Keratinocyte (primary cell): ENCODE measurements around the gene S100A10. TPM values are rescaled to one million over a fixed set of nuclear protein-coding genes. Genes with fewer than 3 reads are reported as not detected.
A peak's percentile ranks its signal among the peaks of the same experiment; 100 is the strongest.

Experiments used
- DNase-seq: peaks from one replicate; pipeline ENCODE4 v3.0.0-alpha.2; 2011; ENCODE audit warnings: low read depth, missing footprints, low spot score
- FAIRE-seq: peaks from 2 replicates; lab custom pipeline; 2011; peaks lifted over from hg19 to GRCh38; lab: Jason Lieb, UNC
- H2AFZ ChIP-seq: 2 replicates; pipeline ENCODE4 v1.6.0; 2012; ENCODE audit warnings: low read length, control low read depth, inconsistent platforms; ENCODE audit not compliant: control insufficient read depth
- H3K27ac ChIP-seq: 2 replicates; pipeline ENCODE4 v1.5.1; 2011; ENCODE audit warnings: low read length; ENCODE audit not compliant: control insufficient read depth, insufficient read depth
- H3K27me3 ChIP-seq: 3 replicates; pipeline ENCODE4 v1.6.0; 2011; ENCODE audit warnings: low read length; ENCODE audit not compliant: control insufficient read depth, insufficient read depth; ENCODE audit errors: extremely low read depth
- H3K36me3 ChIP-seq, 2 experiments: 2 replicates in 1 of 2; 3 replicates in 1 of 2; pipeline ENCODE4 v1.5.1; 2011; ENCODE audit warnings: low read length in 2 of 2, mild to moderate bottlenecking in 1 of 2; ENCODE audit not compliant: control insufficient read depth in 2 of 2, insufficient read depth in 2 of 2; ENCODE audit errors: extremely low read depth in 1 of 2
- H3K4me1 ChIP-seq: 3 replicates; pipeline ENCODE4 v1.5.1; 2011; ENCODE audit warnings: low read length; ENCODE audit not compliant: control insufficient read depth, insufficient read depth; ENCODE audit errors: extremely low read depth
- H3K4me2 ChIP-seq: 3 replicates; pipeline ENCODE4 v1.6.0; 2011; ENCODE audit warnings: low read depth, low read length; ENCODE audit not compliant: control insufficient read depth, insufficient read depth; ENCODE audit errors: extremely low read depth
- H3K4me3 ChIP-seq, 3 experiments: fragments of 200-600 bp in 1 of 3; sonication (generic) in 1 of 3; 2 replicates in 2 of 3; 3 replicates in 1 of 3; pipeline ENCODE4 v1.5.1; 2011 to 2016; ENCODE audit warnings: low read length in 3 of 3, mild to moderate bottlenecking in 3 of 3, control low read depth in 2 of 3, inconsistent platforms in 1 of 3, low read depth in 1 of 3, mixed read lengths in 1 of 3, mixed run types in 1 of 3, moderate library complexity in 1 of 3; ENCODE audit not compliant: control insufficient read depth in 2 of 3, insufficient read depth in 2 of 3; ENCODE audit errors: extremely low read depth in 1 of 3
- H3K79me2 ChIP-seq: 2 replicates; pipeline ENCODE4 v1.6.0; 2012; ENCODE audit warnings: low read length; ENCODE audit not compliant: control insufficient read depth, insufficient read depth
- H3K9ac ChIP-seq: 3 replicates; pipeline ENCODE4 v1.6.0; 2011; ENCODE audit warnings: low read length; ENCODE audit not compliant: control insufficient read depth, insufficient read depth; ENCODE audit errors: extremely low read depth
- H3K9me1 ChIP-seq: 3 replicates; pipeline ENCODE4 v1.6.0; 2011; ENCODE audit warnings: low read length; ENCODE audit not compliant: control insufficient read depth, insufficient read depth; ENCODE audit errors: extremely low read depth
- H3K9me3 ChIP-seq: 2 replicates; pipeline ENCODE4 v1.5.1; 2012; ENCODE audit warnings: low read depth, low read length; ENCODE audit not compliant: control insufficient read depth
- H4K20me1 ChIP-seq: 3 replicates; pipeline ENCODE4 v1.6.0; 2011; ENCODE audit warnings: low read length; ENCODE audit not compliant: control insufficient read depth, insufficient read depth; ENCODE audit errors: extremely low read depth
- EZH2 ChIP-seq: IDR thresholded peaks from one replicate; pipeline ENCODE4 v1.6.1; 2012; ENCODE audit warnings: inconsistent platforms, mild to moderate bottlenecking, low read length, moderate library complexity
- dilution Hi-C: fragments of 300-500 bp; cut with MboI; formaldehyde crosslinking; loops from one replicate; pipeline ENCODE4 v1.7.0; 2020; ENCODE audit warnings: low sequenced_read_pairs; ENCODE audit not compliant: extremely low pct_ligation_motif_present
- polyA plus RNA-seq, 5 experiments: library from polyadenylated mRNA; depleted of rRNA in 3 of 5; stranded (reverse) in 3 of 5; stranded (forward) in 1 of 5; unstranded in 1 of 5; fragments of >200 nt; gene quantifications; 1 replicate in 1 of 5; 2 replicates in 3 of 5; 3 replicates in 1 of 5; pipeline versions ENCODE4 v1.2.1 to v1.2.3, GENCODE V29; 2011 to 2012; ENCODE audit warnings: missing spikeins in 2 of 5, low read depth in 1 of 5, low replicate concordance in 1 of 5
- TF ChIP-seq, protein P1 (sequence below), 3 experiments: IDR thresholded peaks in 1 of 3; conservative IDR thresholded peaks in 1 of 3; optimal IDR thresholded peaks in 1 of 3; 2 replicates in 2 of 3; 3 replicates in 1 of 3; pipeline versions ENCODE3 to v1.5.1; 2011; ENCODE audit warnings: low read length in 3 of 3, mild to moderate bottlenecking in 3 of 3, moderate library complexity in 2 of 3, control low read depth in 1 of 3, inconsistent platforms in 1 of 3; ENCODE audit not compliant: insufficient read depth in 2 of 3; ENCODE audit errors: extremely low read depth in 1 of 3

S100A10 gene
- polyA plus RNA-seq, 1 donor (not counting 4 experiments of a cell fraction or from before 2014, with no cell fraction given) = 1,061 TPM

DNA sequence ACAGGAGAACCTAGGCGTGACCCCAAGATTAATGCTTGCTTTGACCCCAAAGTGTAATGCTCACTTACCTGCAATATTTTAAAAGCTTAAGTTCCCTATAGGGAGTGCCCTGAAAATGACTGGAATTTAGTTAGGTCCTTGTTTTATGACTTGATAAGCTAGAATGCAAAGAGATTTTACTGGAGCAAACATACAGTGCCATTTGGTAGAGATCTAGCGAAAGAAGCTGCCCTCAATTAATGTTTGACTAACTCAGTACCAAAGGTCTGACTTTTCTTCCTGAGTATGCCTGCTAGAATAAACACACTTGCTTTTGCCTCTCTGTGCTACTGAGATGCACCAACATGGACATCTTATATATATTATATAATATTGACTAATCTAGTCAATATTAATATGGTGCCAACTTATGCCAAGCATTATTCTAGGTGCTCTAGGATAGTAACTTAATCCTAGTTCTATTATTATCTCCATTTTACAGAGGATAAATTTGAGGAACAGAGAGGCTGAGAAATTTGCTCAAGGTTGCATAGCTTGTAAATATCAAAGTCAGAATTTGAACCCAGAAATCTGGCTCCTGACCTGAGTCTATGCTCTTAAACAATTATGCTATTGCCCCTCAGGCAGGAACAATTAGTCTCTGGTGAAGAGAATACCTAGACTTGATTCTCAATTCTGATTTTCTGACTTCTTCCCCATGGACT is 18.2 kb downstream of the S100A10 start:
- TF ChIP-seq EZH2 = no peak
- TF ChIP-seq, protein P1, sequence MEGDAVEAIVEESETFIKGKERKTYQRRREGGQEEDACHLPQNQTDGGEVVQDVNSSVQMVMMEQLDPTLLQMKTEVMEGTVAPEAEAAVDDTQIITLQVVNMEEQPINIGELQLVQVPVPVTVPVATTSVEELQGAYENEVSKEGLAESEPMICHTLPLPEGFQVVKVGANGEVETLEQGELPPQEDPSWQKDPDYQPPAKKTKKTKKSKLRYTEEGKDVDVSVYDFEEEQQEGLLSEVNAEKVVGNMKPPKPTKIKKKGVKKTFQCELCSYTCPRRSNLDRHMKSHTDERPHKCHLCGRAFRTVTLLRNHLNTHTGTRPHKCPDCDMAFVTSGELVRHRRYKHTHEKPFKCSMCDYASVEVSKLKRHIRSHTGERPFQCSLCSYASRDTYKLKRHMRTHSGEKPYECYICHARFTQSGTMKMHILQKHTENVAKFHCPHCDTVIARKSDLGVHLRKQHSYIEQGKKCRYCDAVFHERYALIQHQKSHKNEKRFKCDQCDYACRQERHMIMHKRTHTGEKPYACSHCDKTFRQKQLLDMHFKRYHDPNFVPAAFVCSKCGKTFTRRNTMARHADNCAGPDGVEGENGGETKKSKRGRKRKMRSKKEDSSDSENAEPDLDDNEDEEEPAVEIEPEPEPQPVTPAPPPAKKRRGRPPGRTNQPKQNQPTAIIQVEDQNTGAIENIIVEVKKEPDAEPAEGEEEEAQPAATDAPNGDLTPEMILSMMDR (optimal IDR thresholded peaks at IDR 0.05 in 1 of 3, IDR thresholded peaks at IDR 0.05 in 1 of 3, conservative IDR thresholded peaks at IDR 0.05 in 1 of 3; ENCODE audit: extremely low read depth in 1 of 3, insufficient read depth in 2 of 3, low read length in 3 of 3) = no peak
- Histone ChIP-seq H3K4me1 (peaks cover 56% of the 10 kb centered on the region), H3K4me2 (no peak overlapping the region), H3K9me1 (no peaks in the 10 kb centered on the region), H3K9ac (no peak overlapping the region), H3K36me3 (peaks cover 0 to 11% of the 10 kb centered on the region in 2 experiments), H3K27ac (no peak overlapping the region), H3K79me2 (no peaks in the 10 kb centered on the region), H3K4me3 (no peak overlapping the region), H2AFZ (no peak overlapping the region), H3K27me3 (no peaks in the 10 kb centered on the region), H3K9me3 (no peaks in the 10 kb centered on the region), H4K20me1 (no peaks in the 10 kb centered on the region)
- no peak for FAIRE-seq
- no peak for DNase-seq
- dilution Hi-C loops = no loop called here

DNA sequence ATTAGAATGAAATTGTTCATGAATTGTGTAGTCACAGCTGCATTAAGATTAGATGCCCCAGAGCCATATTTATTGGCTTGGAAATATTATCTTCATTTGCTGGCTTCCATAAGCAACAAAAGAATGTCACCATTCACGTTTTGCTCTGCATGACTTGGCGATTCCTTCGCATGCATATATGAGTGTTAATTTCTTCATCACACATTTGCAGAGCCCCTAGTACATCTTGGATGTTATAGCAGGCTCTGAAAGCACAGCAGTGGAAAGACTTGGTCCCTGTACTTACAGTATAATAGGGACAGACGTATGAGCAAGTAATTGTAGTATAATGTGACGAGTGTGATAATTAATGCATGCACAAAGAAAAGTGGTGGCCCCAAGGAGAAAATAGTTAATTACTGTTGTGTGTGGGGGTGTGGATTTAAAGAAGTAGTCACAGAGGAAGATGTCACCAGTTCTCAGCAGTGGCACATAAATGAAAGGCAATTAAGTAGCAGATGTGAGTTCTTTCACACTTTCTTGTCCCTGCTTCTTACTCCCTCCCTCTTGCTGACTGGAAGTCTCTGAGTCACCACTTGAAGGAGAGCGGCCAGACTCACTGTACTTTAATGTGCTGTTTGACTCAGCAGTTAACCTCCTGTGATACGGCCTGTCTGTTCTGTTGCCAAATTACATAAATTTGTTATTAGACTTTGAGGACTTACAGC is 21.0 kb downstream of the S100A10 start:
- dilution Hi-C loops = no loop called here

More for the DNA sequence above, 21.0 kb downstream of the S100A10 start:
- peak overlapping the region; percentile 13 to 53 (median 20) for H3K4me3 ChIP-seq
- peak overlapping the region; percentile 85 for H3K4me2 ChIP-seq
- H3K9me1 ChIP-seq = no peaks in the 10 kb centered on the region
- TF ChIP-seq, protein P1 (optimal IDR thresholded peaks at IDR 0.05 in 1 of 3, IDR thresholded peaks at IDR 0.05 in 1 of 3, conservative IDR thresholded peaks at IDR 0.05 in 1 of 3; ENCODE audit: extremely low read depth in 1 of 3, insufficient read depth in 2 of 3, low read length in 3 of 3) = no peak
- no peak for TF ChIP-seq EZH2
- H3K79me2 ChIP-seq = no peaks in the 10 kb centered on the region
- H3K9ac ChIP-seq = peak overlapping the region; percentile 44
- H3K9me3 ChIP-seq = no peaks in the 10 kb centered on the region
- no peak for DNase-seq
- peaks cover 70% of the 10 kb centered on the region for H3K4me1 ChIP-seq
- no peaks in the 10 kb centered on the region for H4K20me1 ChIP-seq
- H3K36me3 ChIP-seq = peaks cover 0 to under 1% of the 10 kb centered on the region in 2 experiments
- H3K27ac ChIP-seq = peak overlapping the region; percentile 70
- peak; percentile 97 for FAIRE-seq
- H3K27me3 ChIP-seq = no peaks in the 10 kb centered on the region
- H2AFZ ChIP-seq = no peak overlapping the region
